HepG2 (cell line): ENCODE data around the gene SBNO1. TPM values are rescaled to one million over a fixed set of nuclear protein-coding genes. Genes with fewer than 3 reads are reported as not detected.

Source experiments
- ATAC-seq: fragments of 200-7000 bp; cut with Tn5 transposase; 3 replicates; pipeline ENCODE4 v1.9.1; 2020; ENCODE audit warnings: mild to moderate bottlenecking, moderate library complexity
- BruUV-seq: library from RNA; stranded (reverse); fragments of 400-500 nt; replicated peaks from 2 replicates; lab custom pipeline; 2021; lab: Mats Ljungman, UMichigan
- CTCF ChIA-PET: fragments of 300-600 bp; formaldehyde crosslinking; extraction: SDS; loops from one replicate; lab custom pipeline; 2021; ENCODE audit warnings: low total read pairs, inconsistent platforms, low intra/inter-chr PET ratio; lab: Yijun Ruan, JAX
- POLR2A ChIA-PET: fragments of 350-600 bp; sonication (Branson Sonifier 250); formaldehyde crosslinking; loops from one replicate; lab custom pipeline; 2020; ENCODE audit warnings: antibody characterized with exemption, inconsistent platforms; lab: Yijun Ruan, JAX
- DNase-seq: peaks from one replicate; pipeline ENCODE4 v3.0.0-alpha.2; 2015; ENCODE audit warnings: low spot score
- FAIRE-seq: peaks from 3 replicates; lab custom pipeline; 2011; peaks lifted over from hg19 to GRCh38; lab: Jason Lieb, UNC
- H2AFZ ChIP-seq: one replicate; pipeline ENCODE4 v1.6.1; 2011; ENCODE audit warnings: low read length, inconsistent platforms
- H3K27ac ChIP-seq: fragments of 300-600 bp; 3 replicates; pipeline ENCODE4 v1.8.0; 2011; ENCODE audit warnings: mixed run types, mild to moderate bottlenecking, mixed read lengths, low read length, inconsistent platforms; ENCODE audit not compliant: insufficient read depth; ENCODE audit errors: extremely low read length
- H3K27me3 ChIP-seq, 2 experiments: fragments of 200-600 bp in 1 of 2; 2 replicates in 1 of 2; 3 replicates in 1 of 2; pipeline versions ENCODE4 v1.6.0 to v1.8.0; 2011; ENCODE audit warnings: low read length in 2 of 2, mild to moderate bottlenecking in 2 of 2, moderate library complexity in 2 of 2, inconsistent platforms in 1 of 2; ENCODE audit not compliant: insufficient read depth in 2 of 2, control insufficient read depth in 1 of 2
- H3K36me3 ChIP-seq, 2 experiments: fragments of 200-600 bp in 1 of 2; replicated peaks in 1 of 2; 2 replicates in 1 of 2; 3 replicates in 1 of 2; pipeline versions ENCODE4 v1.5.1 to v1.8.0; 2011; ENCODE audit warnings: low read length in 2 of 2, inconsistent platforms in 1 of 2; ENCODE audit not compliant: insufficient read depth in 2 of 2, control insufficient read depth in 1 of 2
- H3K4me1 ChIP-seq: 2 replicates; pipeline ENCODE4 v1.5.1; 2012; ENCODE audit warnings: low read length, inconsistent platforms; ENCODE audit not compliant: insufficient read depth
- H3K4me2 ChIP-seq: 2 replicates; pipeline ENCODE4 v1.6.0; 2011; ENCODE audit warnings: low read depth, low read length, inconsistent platforms
- H3K4me3 ChIP-seq, 3 experiments: fragments of 200-600 bp in 1 of 3; sonication (generic), shearing (Covaris generic) in 1 of 3; replicated peaks in 1 of 3; 2 replicates each; pipeline ENCODE4 v1.5.1; 2011 to 2016; ENCODE audit warnings: low read length in 3 of 3, inconsistent platforms in 2 of 3, low read depth in 2 of 3, mild to moderate bottlenecking in 2 of 3, control low read depth in 1 of 3, mixed read lengths in 1 of 3; ENCODE audit not compliant: insufficient read depth in 1 of 3
- H3K79me2 ChIP-seq: one replicate; pipeline ENCODE4 v1.6.1; 2011; ENCODE audit warnings: low read length, inconsistent platforms; ENCODE audit not compliant: insufficient read depth
- H3K9ac ChIP-seq: 2 replicates; pipeline ENCODE4 v1.6.0; 2011; ENCODE audit warnings: mild to moderate bottlenecking, low read depth, low read length, inconsistent platforms; ENCODE audit not compliant: insufficient read depth
- H3K9me3 ChIP-seq: 2 replicates; pipeline ENCODE4 v1.5.1; 2012; ENCODE audit warnings: mild to moderate bottlenecking, low read length
- H4K20me1 ChIP-seq: 2 replicates; pipeline ENCODE4 v1.6.0; 2011; ENCODE audit warnings: inconsistent platforms, mild to moderate bottlenecking, low read length, moderate library complexity; ENCODE audit not compliant: insufficient read depth
- BHLHE40 ChIP-seq: IDR thresholded peaks from 2 replicates; pipeline ENCODE4 v1.6.1; 2011; ENCODE audit warnings: low read length, improper control_type of control experiment
- GLI4 ChIP-seq: sonication (generic); formaldehyde crosslinking; IDR thresholded peaks from 2 replicates; pipeline ENCODE4 v1.5.1; 2020; ENCODE audit warnings: missing genetic modification reagents, mild to moderate bottlenecking, moderate library complexity, borderline replicate concordance
- HMGXB4 ChIP-seq, 2 experiments: sonication (generic) in 1 of 2; formaldehyde crosslinking in 1 of 2; IDR thresholded peaks; 2 replicates each; pipeline versions ENCODE4 v1.4.0 to v1.6.1; 2018 to 2020; ENCODE audit warnings: missing genetic modification reagents in 2 of 2, borderline replicate concordance in 1 of 2, low read depth in 1 of 2, mild to moderate bottlenecking in 1 of 2, missing biosample characterization in 1 of 2
- LRRFIP1 ChIP-seq: sonication (generic); formaldehyde crosslinking; conservative IDR thresholded peaks from 2 replicates; pipeline ENCODE4 v1.4.0; 2020; ENCODE audit warnings: missing genetic modification reagents
- MNT ChIP-seq: fragments of 450-650 bp; IDR thresholded peaks from 2 replicates; pipeline ENCODE4 v1.6.1; 2016
- NFKB2 ChIP-seq: sonication (generic); formaldehyde crosslinking; IDR thresholded peaks from 2 replicates; pipeline ENCODE4 v1.4.0; 2020; ENCODE audit warnings: missing genetic modification reagents, borderline replicate concordance
- RCOR2 ChIP-seq: IDR thresholded peaks from 2 replicates; pipeline ENCODE4 v1.6.1; 2016; ENCODE audit warnings: missing biosample characterization, missing genetic modification reagents
- THAP7 ChIP-seq: sonication (generic); formaldehyde crosslinking; IDR thresholded peaks from 2 replicates; pipeline ENCODE4 v1.8.1; 2023; ENCODE audit warnings: mild to moderate bottlenecking, missing genetic modification reagents
- ZBTB49 ChIP-seq: sonication (generic); formaldehyde crosslinking; IDR thresholded peaks from 2 replicates; pipeline ENCODE4 v1.4.0; 2020; ENCODE audit warnings: missing genetic modification reagents, borderline replicate concordance
- ZEB1 ChIP-seq: IDR thresholded peaks from 2 replicates; pipeline ENCODE4 v1.6.1; 2012; ENCODE audit warnings: mild to moderate bottlenecking, low read depth, inconsistent platforms; ENCODE audit not compliant: insufficient replicate concordance
- ZFP82 ChIP-seq: sonication (generic); formaldehyde crosslinking; IDR thresholded peaks from 2 replicates; pipeline ENCODE4 v1.5.1; 2020; ENCODE audit warnings: mild to moderate bottlenecking, missing genetic modification reagents, borderline replicate concordance
- ZNF224 ChIP-seq: sonication (generic); formaldehyde crosslinking; IDR thresholded peaks from 2 replicates; pipeline ENCODE4 v1.5.0; 2020; ENCODE audit warnings: mild to moderate bottlenecking, missing genetic modification reagents
- ZNF432 ChIP-seq: sonication (generic); formaldehyde crosslinking; IDR thresholded peaks from 2 replicates; pipeline ENCODE4 v1.5.0; 2020; ENCODE audit warnings: missing genetic modification reagents, mild to moderate bottlenecking, borderline replicate concordance
- ZNF720 ChIP-seq: sonication (generic); formaldehyde crosslinking; IDR thresholded peaks from 2 replicates; pipeline ENCODE4 v1.4.0; 2020; ENCODE audit warnings: missing genetic modification reagents
- WGBS: methylation state at CpG from one replicate; pipeline ENCODE4 v1.1.6; 2017; ENCODE audit warnings: low lambda C conversion rate; 5-methylcytosine and 5-hydroxymethylcytosine counted together
- in situ Hi-C: cut with HindIII; loops from 2 replicates; pipeline ENCODE4 v1.10.0; 2017; ENCODE audit warnings: low pct_unique_long_range_greater_than_20kb; ENCODE audit not compliant: extremely low pct_ligation_motif_present
- intact Hi-C: fragments of 100-400 bp; cut with micrococcal nuclease; formaldehyde crosslinking; loops from one replicate; pipeline ENCODE4 v1.10.0; 2022; ENCODE audit not compliant: unreplicated experiment
- polyA plus RNA-seq, 8 experiments: library from polyadenylated mRNA; depleted of rRNA in 3 of 8; stranded (reverse) in 7 of 8; unstranded in 1 of 8; fragments of >200 nt; fragmentation: Illumina TruSeq in 4 of 8; extraction: Trizol in 4 of 8; gene quantifications; 2 replicates each; pipeline versions ENCODE4 v1.2.1 to v1.2.3, GENCODE V29; 2011 to 2016; ENCODE audit warnings: low read depth in 4 of 8, missing spikeins in 1 of 8, mixed read lengths in 1 of 8; ENCODE audit not compliant: insufficient read depth in 1 of 8
- total RNA-seq, 5 experiments: library from RNA; depleted of rRNA; stranded (reverse); fragments of >200 nt; fragmentation: Illumina TruSeq; extraction: Trizol; gene quantifications; 2 replicates each; pipeline ENCODE4 v1.2.3, GENCODE V29; 2016; ENCODE audit warnings: low read depth in 1 of 5

The SBNO1 gene
- total and polyA plus RNA-seq, 2 of the 13 experiments (the other 11 are each of a cell fraction or from before 2014, with no cell fraction given) = 10.9 to 40.2 TPM

- TF ChIP-seq ZBTB49 (CRISPR knock-in tag) (no peak), ZNF720 (CRISPR knock-in tag) (no peak), NFKB2 (no peak)
Measured at GRCh38 chr12:123306200-123306599, 58.4 kb downstream of the SBNO1 start (continued).

- POLR2A ChIA-PET = no interaction called here
- intact Hi-C loops = no loop called here
- no peak overlapping the region for H3K4me2 ChIP-seq
- in situ Hi-C loops = no loop called here
- H3K4me3 ChIP-seq = no peak overlapping the region
- no peak for ATAC-seq
- FAIRE-seq = no peak
- 86% methylated on average over 3 of the region's 3 CpGs for WGBS
- peaks cover 24 to 81% of the 10 kb centered on the region in 2 experiments for H3K36me3 ChIP-seq
- peaks cover 0 to 1% of the 10 kb centered on the region in 2 experiments; a peak in 1 of 5 replicates for H3K27me3 ChIP-seq
- BruUV-seq = no TSS peak
- H3K9ac ChIP-seq = no peak overlapping the region
- no peaks in the 10 kb centered on the region for H4K20me1 ChIP-seq
- no peak overlapping the region for H2AFZ ChIP-seq
- H3K9me3 ChIP-seq = no peaks in the 10 kb centered on the region
- no peaks in the 10 kb centered on the region for H3K4me1 ChIP-seq
- DNase-seq = no peak
- no peak overlapping the region for H3K27ac ChIP-seq
- H3K79me2 ChIP-seq = no peaks in the 10 kb centered on the region
- CTCF ChIA-PET = no interaction called here
- TF ChIP-seq GLI4 (CRISPR knock-in tag) (no peak), MNT (no peak), HMGXB4 (CRISPR knock-in tag; IDR thresholded peaks at IDR 0.05; ENCODE audit: borderline replicate concordance in 1 of 2, low read depth in 1 of 2) (no peak), RCOR2 (CRISPR knock-in tag) (no peak), ZEB1 (no peak), ZNF224 (CRISPR knock-in tag) (no peak), THAP7 (no peak), LRRFIP1 (CRISPR knock-in tag) (no peak), BHLHE40 (no peak), ZNF432 (no peak), ZFP82 (CRISPR knock-in tag) (no peak)
Measured at GRCh38 chr12:123305136-123305535, 59.5 kb downstream of the SBNO1 start.
